Lower leg skin (tissue), 3 donors: ENCODE results near the gene HIRA.

Source experiments
- CTCF ChIP-seq, 3 donors: fragments of 450-650 bp; IDR thresholded peaks; one replicate each; pipeline ENCODE4 v1.5.1; 2016; ENCODE audit warnings: antibody characterized with exemption in 3 of 3, mild to moderate bottlenecking in 3 of 3, moderate library complexity in 2 of 3
- POLR2A ChIP-seq, 2 donors: fragments of 450-650 bp; IDR thresholded peaks; one replicate each; pipeline ENCODE4 v1.6.1; 2016 to 2017; ENCODE audit warnings: antibody characterized with exemption in 2 of 2, mild to moderate bottlenecking in 1 of 2, moderate library complexity in 1 of 2

GRCh38 chr22:19467912-19468311 is 36.4 kb upstream of the HIRA start:
- TF ChIP-seq CTCF (IDR thresholded peaks at IDR 0.05): no peak
- TF ChIP-seq POLR2A (IDR thresholded peaks at IDR 0.05): no peak
